CD4-positive, alpha-beta memory T cell (primary cell): ENCODE data around the gene MGAT4A. TPM values are rescaled to one million over a fixed set of nuclear protein-coding genes. Genes with fewer than 3 reads are reported as not detected.
A peak's percentile ranks its signal among the peaks of the same experiment; 100 is the strongest.

ENCODE experiments used
- CTCF ChIA-PET: fragments of 350-600 bp; sonication (Branson Sonifier 250); formaldehyde crosslinking; loops from one replicate; lab custom pipeline; 2021; ENCODE audit warnings: inconsistent platforms; ENCODE audit not compliant: partially characterized antibody; lab: Charles Lee
- POLR2A ChIA-PET: fragments of 350-600 bp; sonication (Branson Sonifier 250); formaldehyde crosslinking; loops from one replicate; lab custom pipeline; 2021; ENCODE audit not compliant: partially characterized antibody; lab: Charles Lee
- DNase-seq, 5 donors: peaks; one replicate each; pipeline versions ENCODE4 v3.0.0 to v3.0.0-alpha.2; 2020 to 2022; ENCODE audit warnings: mixed read lengths in 1 of 5
- H3K27ac ChIP-seq: one replicate; pipeline ENCODE4 v1.7.0; 2013; ENCODE audit warnings: low read depth, low read length
- H3K27me3 ChIP-seq: 2 replicates; pipeline ENCODE4 v1.7.0; 2013; ENCODE audit warnings: mild to moderate bottlenecking, low read length, moderate library complexity; ENCODE audit not compliant: insufficient read depth
- H3K36me3 ChIP-seq: 2 replicates; pipeline ENCODE4 v1.7.0; 2013; ENCODE audit warnings: mild to moderate bottlenecking, low read length, moderate library complexity; ENCODE audit not compliant: insufficient read depth
- H3K4me1 ChIP-seq: 2 replicates; pipeline ENCODE4 v1.7.0; 2013; ENCODE audit warnings: mild to moderate bottlenecking, low read length, moderate library complexity; ENCODE audit not compliant: insufficient read depth
- H3K4me3 ChIP-seq, 2 donors: one replicate each; pipeline ENCODE4 v1.7.0; 2013; ENCODE audit warnings: low read length in 2 of 2, mild to moderate bottlenecking in 1 of 2
- H3K9me3 ChIP-seq, 2 donors: one replicate each; pipeline ENCODE4 v1.7.0; 2013; ENCODE audit warnings: low read length in 2 of 2, control low read depth in 1 of 2; ENCODE audit not compliant: control insufficient read depth in 1 of 2
- H3K27ac Mint-ChIP-seq, 7 donors: one replicate each; pipeline ENCODE4 v1.8.0; 2020 to 2021; ENCODE audit warnings: mixed read lengths in 7 of 7, mild to moderate bottlenecking in 6 of 7, inconsistent platforms in 3 of 7, moderate library complexity in 3 of 7
- H3K27me3 Mint-ChIP-seq, 2 donors: one replicate each; pipeline ENCODE4 v1.8.0; 2020 to 2021; ENCODE audit warnings: mixed read lengths in 2 of 2
- H3K36me3 Mint-ChIP-seq, 2 donors: one replicate each; pipeline ENCODE4 v1.8.0; 2020 to 2021; ENCODE audit warnings: mixed read lengths in 2 of 2, inconsistent platforms in 1 of 2, mild to moderate bottlenecking in 1 of 2
- H3K4me1 Mint-ChIP-seq, 4 donors: one replicate each; pipeline ENCODE4 v1.8.0; 2020 to 2021; ENCODE audit warnings: mixed read lengths in 4 of 4, mild to moderate bottlenecking in 1 of 4
- H3K4me3 Mint-ChIP-seq, 8 donors: one replicate each; pipeline ENCODE4 v1.8.0; 2020 to 2021; ENCODE audit warnings: mixed read lengths in 8 of 8, mild to moderate bottlenecking in 7 of 8, moderate library complexity in 6 of 8, inconsistent platforms in 3 of 8
- H3K9me3 Mint-ChIP-seq, 8 donors: one replicate each; pipeline ENCODE4 v1.8.0; 2020 to 2021; ENCODE audit warnings: mixed read lengths in 8 of 8, mild to moderate bottlenecking in 5 of 8, inconsistent platforms in 3 of 8, moderate library complexity in 1 of 8
- intact Hi-C: fragments of 100-400 bp; cut with micrococcal nuclease; formaldehyde crosslinking; loops from one replicate; pipeline ENCODE4 v1.15.1; 2023
- polyA plus RNA-seq, 2 donors: library from polyadenylated mRNA; unstranded; fragments of 300-500 nt; fragmentation: Illumina TruSeq; gene quantifications; one replicate each; pipeline ENCODE4 v1.2.3, GENCODE V29; 2021
- total RNA-seq, 2 experiments: library from RNA; stranded (reverse); gene quantifications; one replicate each; pipeline ENCODE4 v1.2.3, GENCODE V29; 2021

MGAT4A gene
- total and polyA plus RNA-seq, 4 experiments from 2014 or later: 223 to 336 (median 263) TPM

DNA sequence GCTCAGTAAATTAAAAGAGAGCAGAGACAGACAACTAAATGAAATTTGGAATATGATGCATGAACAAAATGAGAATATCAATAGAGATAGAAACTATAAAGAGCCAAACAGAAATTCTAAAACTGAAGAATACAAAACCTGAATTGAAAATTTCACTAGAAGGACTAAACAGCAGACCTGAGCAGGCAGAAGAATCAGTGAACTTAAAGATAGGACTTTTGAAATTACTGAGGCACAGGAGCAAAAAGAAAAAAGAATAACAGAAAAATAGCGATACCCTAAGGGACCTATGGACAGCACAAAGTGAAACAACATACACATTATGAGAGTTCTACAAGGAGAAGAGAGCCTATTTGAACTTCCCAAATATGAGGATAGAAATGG is 80.9 kb downstream of the MGAT4A start:
- H3K36me3 Mint-ChIP-seq: peaks cover 62 to 76% of the 10 kb centered on the region in 2 donors
- DNase-seq: no peak
- Histone ChIP-seq H3K9me3 (no peaks in the 10 kb centered on the region), H3K36me3 (peaks cover 23% of the 10 kb centered on the region), H3K27me3 (no peaks in the 10 kb centered on the region), H3K4me3 (no peak overlapping the region), H3K4me1 (peaks cover 58% of the 10 kb centered on the region), H3K27ac (peak overlapping the region; percentile 8)
- H3K4me1 Mint-ChIP-seq: peaks cover 49 to 66% (median 60%) of the 10 kb centered on the region in 4 donors
- peaks cover 0 to 18% (median 10%) of the 10 kb centered on the region in 8 donors for H3K9me3 Mint-ChIP-seq
- ChIA-PET CTCF (interaction anchor here (0.9 to 2.2 kb wide), 49 partner anchors 7 to 843 kb away, joined by 3 to 51 read pairs (median 5); no protein-coding TSS in a partner anchor), POLR2A (interaction anchor here (0.7 to 2.2 kb wide), 27 partner anchors 9 to 416 kb away, joined by 3 to 41 read pairs (median 5); partner anchors contain the start of gene MGAT4A)
- peak overlapping the region; percentile 66 to 89 (median 84) for H3K27ac Mint-ChIP-seq
- intact Hi-C loops: loop anchor here (1.0 to 10.0 kb wide), 5 partner anchors 9 to 416 kb away; no protein-coding TSS in a partner anchor
- H3K4me3 Mint-ChIP-seq: peak overlapping the region in 6 of 8 donors; percentile 10 to 73 (median 36)
- no peaks in the 10 kb centered on the region for H3K27me3 Mint-ChIP-seq

DNA sequence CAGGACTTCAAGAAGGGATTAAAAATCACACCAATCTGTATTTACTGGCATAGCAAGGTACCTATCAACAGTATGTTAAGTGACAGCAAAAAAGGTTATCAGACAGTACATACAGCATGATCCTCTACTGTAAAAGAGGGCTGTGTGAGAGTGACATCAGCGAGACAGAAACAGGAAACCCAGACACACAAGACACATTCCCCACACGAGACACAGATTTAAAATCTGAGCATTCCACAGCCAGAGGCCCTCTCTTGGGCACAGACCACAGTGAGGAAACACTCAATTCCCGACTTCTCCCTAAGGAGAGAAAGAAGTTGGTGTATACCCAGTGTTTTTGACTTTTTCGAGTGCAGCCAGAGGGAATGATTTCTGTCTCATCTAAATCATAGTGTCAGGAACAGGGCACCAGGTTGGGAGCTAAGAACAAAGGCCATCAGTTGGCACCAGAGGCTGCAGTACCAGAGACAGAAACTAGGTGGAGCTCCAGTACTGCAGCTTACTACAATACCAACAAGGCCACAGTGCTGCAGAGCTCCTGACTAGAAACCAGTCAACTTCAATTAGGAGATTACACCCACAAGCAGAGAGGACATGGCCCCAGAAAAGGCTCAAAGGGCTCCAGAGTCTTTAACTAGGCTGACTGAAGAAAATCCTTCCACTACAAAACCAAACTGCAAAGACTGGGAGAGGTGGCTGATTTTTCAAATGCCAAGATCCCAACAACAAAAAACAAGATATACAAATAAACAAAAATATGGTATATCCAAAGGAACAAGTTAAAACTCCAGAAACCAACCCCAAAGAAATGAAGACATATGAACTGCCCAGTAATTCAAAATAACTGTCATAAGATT is 81.6 kb downstream of the MGAT4A start:
- CTCF ChIA-PET: interaction anchor here (0.8 to 2.2 kb wide), 53 partner anchors 8 to 843 kb away, joined by 3 to 51 read pairs (median 5); no protein-coding TSS in a partner anchor

DNA sequence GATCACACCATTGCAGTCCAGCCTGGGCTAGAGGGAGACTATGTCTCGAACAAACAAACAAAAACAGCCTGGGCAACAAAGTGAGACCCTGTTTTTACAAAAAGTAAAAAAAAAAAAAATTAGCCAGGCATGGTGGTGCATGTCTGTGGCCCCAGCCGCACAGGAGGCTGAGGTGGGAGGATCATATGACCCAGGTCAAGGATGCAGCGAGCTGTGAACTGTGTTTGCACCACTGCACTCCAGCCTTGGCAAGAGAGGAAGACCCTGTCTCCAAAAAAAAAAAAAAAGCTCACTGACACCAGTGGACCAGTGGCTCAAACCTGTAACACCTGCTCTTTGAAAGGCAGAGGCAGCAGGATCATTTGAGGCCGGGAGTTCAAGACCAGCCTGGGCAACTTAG is 82.5 kb downstream of the MGAT4A start:
- Mint-ChIP-seq H3K9me3 (peaks cover 0 to 18% (median 10%) of the 10 kb centered on the region in 8 donors), H3K4me3 (no peak overlapping the region), H3K27me3 (no peaks in the 10 kb centered on the region), H3K36me3 (peaks cover 56 to 74% of the 10 kb centered on the region in 2 donors), H3K27ac (peak overlapping the region in 4 of 7 donors; percentile 22 to 87 (median 75)), H3K4me1 (peaks cover 37 to 58% (median 49%) of the 10 kb centered on the region in 4 donors)
- Histone ChIP-seq H3K36me3 (peaks cover 26% of the 10 kb centered on the region), H3K4me3 (no peak overlapping the region), H3K9me3 (no peaks in the 10 kb centered on the region), H3K4me1 (peaks cover 43% of the 10 kb centered on the region), H3K27ac (peak overlapping the region; percentile 10), H3K27me3 (no peaks in the 10 kb centered on the region)
- POLR2A ChIA-PET: interaction anchor here (1.3 to 2.2 kb wide), 5 partner anchors 10 to 123 kb away, joined by 4 to 41 read pairs (median 10); partner anchors contain the start of gene MGAT4A
- CTCF ChIA-PET: interaction anchor here (0.9 to 2.2 kb wide), 17 partner anchors 9 to 201 kb away, joined by 3 to 51 read pairs (median 6); no protein-coding TSS in a partner anchor
- intact Hi-C loops: loop anchor here (2.0 to 10.0 kb wide), 2 partner anchors 16 to 84 kb away; no protein-coding TSS in a partner anchor
- no peak for DNase-seq

More for the DNA sequence above, 81.6 kb downstream of the MGAT4A start:
- POLR2A ChIA-PET: interaction anchor here (0.7 to 2.2 kb wide), 28 partner anchors 10 to 416 kb away, joined by 3 to 41 read pairs (median 5); partner anchors contain the start of gene MGAT4A
- H3K27me3 Mint-ChIP-seq: no peaks in the 10 kb centered on the region
- Histone ChIP-seq H3K27ac (peak overlapping the region; percentile 10), H3K4me3 (no peak overlapping the region), H3K27me3 (no peaks in the 10 kb centered on the region), H3K9me3 (no peaks in the 10 kb centered on the region), H3K36me3 (peaks cover 27% of the 10 kb centered on the region), H3K4me1 (peaks cover 52% of the 10 kb centered on the region)
- peaks cover 56 to 74% of the 10 kb centered on the region in 2 donors for H3K36me3 Mint-ChIP-seq
- H3K27ac Mint-ChIP-seq: peak overlapping the region; percentile 66 to 89 (median 84)
- peak overlapping the region in 5 of 8 donors; percentile 10 to 73 (median 33) for H3K4me3 Mint-ChIP-seq
- peak; percentile 79 to 85 (median 81) for DNase-seq
- H3K9me3 Mint-ChIP-seq: peaks cover 0 to 18% (median 10%) of the 10 kb centered on the region in 8 donors
- H3K4me1 Mint-ChIP-seq: peaks cover 45 to 60% (median 54%) of the 10 kb centered on the region in 4 donors
- intact Hi-C loops: loop anchor here (1.0 to 10.0 kb wide), 5 partner anchors 10 to 417 kb away; no protein-coding TSS in a partner anchor

DNA sequence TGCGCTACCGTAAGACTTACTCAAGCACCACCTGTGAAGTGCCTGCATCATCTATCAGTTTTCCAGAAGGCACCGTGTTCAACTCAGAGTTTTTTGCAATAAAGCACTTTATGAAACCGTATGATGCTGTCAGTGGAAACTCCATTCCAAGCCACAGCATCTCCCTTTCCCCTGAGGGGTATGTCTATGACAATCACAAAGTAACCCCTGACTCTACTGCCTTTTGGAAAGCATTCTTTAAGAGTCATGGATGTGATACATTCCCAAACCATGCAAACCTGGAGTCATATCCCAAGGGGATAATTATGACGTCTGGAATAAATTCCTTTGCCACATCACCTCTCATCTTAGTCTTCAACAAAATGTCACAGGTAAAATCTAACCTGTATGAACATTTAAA is 83.3 kb downstream of the MGAT4A start:
- CTCF ChIA-PET: interaction anchor here (1.4 to 2.8 kb wide), 3 partner anchors 12 to 190 kb away, joined by 3 to 30 read pairs (median 22); no protein-coding TSS in a partner anchor
- intact Hi-C loops: loop anchor here (2.0 to 10.0 kb wide), 2 partner anchors 17 to 83 kb away; no protein-coding TSS in a partner anchor

DNA sequence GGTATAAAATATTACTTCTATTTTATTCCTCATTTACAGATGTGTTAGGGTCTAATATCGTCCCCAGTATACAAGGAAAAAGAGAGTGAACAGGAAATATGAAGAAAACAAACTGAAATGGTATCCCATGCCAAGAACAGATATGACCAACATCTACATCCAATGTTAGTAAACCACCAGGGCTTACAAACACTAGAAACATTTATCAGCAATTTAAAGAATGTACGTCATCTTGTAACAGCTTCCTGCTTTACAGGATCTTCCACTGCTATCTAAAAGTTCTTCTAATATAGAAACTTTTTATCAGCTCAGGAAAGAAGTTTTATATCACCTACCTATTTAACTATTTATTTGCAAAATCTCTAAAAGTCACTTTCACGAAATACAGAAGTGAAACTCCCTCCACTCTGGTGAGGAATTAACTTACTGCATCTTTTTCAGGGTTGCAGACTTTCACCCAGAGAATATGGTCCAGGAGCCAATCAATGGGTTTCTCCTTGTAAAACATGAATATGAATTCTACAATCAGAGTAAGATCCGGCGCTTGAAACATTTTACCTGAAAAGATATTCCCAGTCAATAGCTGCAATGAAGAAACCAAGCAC is 87.3 kb downstream of the MGAT4A start:
- intact Hi-C loops: loop anchor here (10.0 kb wide), 1 partner anchor 79 kb away; no protein-coding TSS in a partner anchor
- Mint-ChIP-seq H3K9me3 (no peaks in the 10 kb centered on the region), H3K4me1 (peaks cover 6 to 21% (median 11%) of the 10 kb centered on the region in 4 donors), H3K27ac (peak overlapping the region in 5 of 7 donors; percentile 30 to 70 (median 57)), H3K4me3 (no peak overlapping the region), H3K27me3 (no peaks in the 10 kb centered on the region), H3K36me3 (peaks cover 43 to 69% of the 10 kb centered on the region in 2 donors)
- Histone ChIP-seq H3K27ac (no peak overlapping the region), H3K4me3 (no peak overlapping the region), H3K36me3 (peaks cover 48% of the 10 kb centered on the region), H3K9me3 (no peaks in the 10 kb centered on the region), H3K27me3 (no peaks in the 10 kb centered on the region), H3K4me1 (peaks cover 3% of the 10 kb centered on the region)
- CTCF ChIA-PET: interaction anchor here (0.6 kb wide), 1 partner anchor 9 kb away, joined by 3 read pairs; no protein-coding TSS in a partner anchor
- POLR2A ChIA-PET: interaction anchor here (0.7 to 1.1 kb wide), 3 partner anchors 16 to 127 kb away, joined by 3 read pairs; no protein-coding TSS in a partner anchor
- DNase-seq: no peak

More for the DNA sequence above, 83.3 kb downstream of the MGAT4A start:
- peaks cover 34% of the 10 kb centered on the region for H3K36me3 ChIP-seq
- H3K36me3 Mint-ChIP-seq: peaks cover 55 to 76% of the 10 kb centered on the region in 2 donors
- no peak overlapping the region for H3K27ac ChIP-seq
- H3K4me1 ChIP-seq: peaks cover 36% of the 10 kb centered on the region
- no peak overlapping the region for H3K4me3 Mint-ChIP-seq
- H3K27ac Mint-ChIP-seq: peak overlapping the region in 2 of 7 donors; percentile 69 to 70
- POLR2A ChIA-PET: interaction anchor here (2.2 kb wide), 1 partner anchor 124 kb away, joined by 32 read pairs; no protein-coding TSS in a partner anchor
- no peak for DNase-seq
- H3K9me3 Mint-ChIP-seq: peaks cover 0 to 18% (median 10%) of the 10 kb centered on the region in 8 donors
- H3K9me3 ChIP-seq: no peaks in the 10 kb centered on the region
- peaks cover 29 to 50% (median 41%) of the 10 kb centered on the region in 4 donors for H3K4me1 Mint-ChIP-seq
- no peak overlapping the region for H3K4me3 ChIP-seq
- no peaks in the 10 kb centered on the region for H3K27me3 ChIP-seq
- H3K27me3 Mint-ChIP-seq: no peaks in the 10 kb centered on the region

DNA sequence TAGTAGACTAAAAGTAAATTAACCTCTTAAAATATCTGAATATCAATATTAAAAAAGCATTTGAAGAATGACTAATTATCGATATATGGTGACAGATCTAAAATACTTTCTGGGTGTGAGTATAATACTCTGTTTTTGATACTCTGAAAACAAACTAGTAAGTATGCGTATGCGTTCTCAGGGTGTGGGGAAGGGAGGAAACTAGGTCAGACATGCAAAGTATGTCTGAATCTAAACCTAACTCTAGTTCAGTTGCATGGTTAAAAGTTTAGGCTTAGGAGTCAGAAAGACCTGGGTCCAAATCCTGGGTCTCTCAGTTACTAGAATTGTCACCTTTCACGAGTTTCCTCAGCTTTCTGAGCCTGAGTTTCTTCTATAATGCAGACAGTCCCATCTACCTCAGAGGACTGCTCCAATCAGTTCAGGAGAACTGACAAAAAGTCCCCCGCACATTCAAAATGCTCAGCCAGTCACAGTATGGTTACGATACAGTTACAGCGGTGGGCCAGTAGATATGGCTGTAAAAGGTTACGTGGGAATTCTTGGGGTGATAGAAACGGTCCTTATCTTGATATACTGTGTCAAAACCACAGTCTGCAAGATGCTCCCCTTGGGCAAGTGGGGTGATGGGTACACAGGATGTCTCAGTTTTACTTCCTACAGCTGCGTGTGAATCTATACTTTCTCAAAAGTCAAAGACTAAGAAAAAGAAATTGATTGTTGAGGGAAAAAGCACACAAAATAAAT is 93.4 kb downstream of the MGAT4A start:
- Mint-ChIP-seq H3K4me1 (peaks cover 27 to 46% (median 38%) of the 10 kb centered on the region in 4 donors), H3K36me3 (peaks cover 49 to 69% of the 10 kb centered on the region in 2 donors), H3K4me3 (peak overlapping the region in 7 of 8 donors; percentile 61 to 84 (median 73)), H3K27ac (peak overlapping the region; percentile 84 to 95 (median 94)), H3K9me3 (no peaks in the 10 kb centered on the region), H3K27me3 (no peaks in the 10 kb centered on the region)
- H3K9me3 ChIP-seq: no peaks in the 10 kb centered on the region
- no peak overlapping the region for H3K4me3 ChIP-seq
- ChIA-PET POLR2A (interaction anchor here (1.2 to 1.3 kb wide), 4 partner anchors 12 to 93 kb away, joined by 5 to 10 read pairs (median 6); partner anchors contain the start of gene MGAT4A), CTCF (no interaction called here)
- intact Hi-C loops: loop anchor here (2.0 kb wide), 1 partner anchor 13 kb away; no protein-coding TSS in a partner anchor
- peaks cover 54% of the 10 kb centered on the region for H3K36me3 ChIP-seq
- peak overlapping the region; percentile 56 for H3K27ac ChIP-seq
- peak; percentile 51 to 88 (median 59) for DNase-seq
- H3K4me1 ChIP-seq: peaks cover 39% of the 10 kb centered on the region
- no peaks in the 10 kb centered on the region for H3K27me3 ChIP-seq
